ENCODE data around the gene ATXN3L. TPM values are rescaled to one million over a fixed set of nuclear protein-coding genes. Genes with fewer than 3 reads are reported as not detected.

The ATXN3L gene
- total and polyA plus RNA-seq, 8 donors, result not detected

DNA sequence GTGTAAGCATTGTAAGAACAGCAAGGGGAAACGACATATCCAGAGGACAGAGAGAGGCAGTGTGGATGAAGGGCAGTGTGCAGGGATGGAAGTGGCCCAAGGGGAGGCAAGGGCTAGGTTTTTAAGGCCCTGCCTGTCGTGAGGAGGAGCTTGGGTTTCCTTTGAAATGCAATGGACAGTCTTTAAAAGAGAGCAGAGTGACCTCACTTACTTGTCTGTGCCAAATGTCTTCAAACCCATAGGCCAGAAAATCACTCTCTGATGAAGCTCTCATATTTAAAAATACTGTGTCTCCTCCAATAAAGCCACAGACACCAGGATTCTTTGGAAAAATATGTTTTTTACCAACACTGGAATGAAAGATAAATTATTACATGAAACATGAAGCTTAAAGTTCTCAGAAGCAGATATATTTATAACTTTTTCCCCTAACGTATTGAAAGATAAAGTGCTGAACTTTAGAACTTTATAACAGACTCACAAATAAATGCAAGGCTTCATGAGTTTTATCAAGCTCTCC lies 19.2 kb upstream of the ATXN3L start:
- H3K27me3 ChIP-seq, result no peaks in the 10 kb centered on the region
- no peaks in the 10 kb centered on the region for H3K4me1 ChIP-seq
- ATAC-seq (no peak), DNase-seq (no peak), FAIRE-seq (no peak)
- 58 to 69% methylated on average over 3 of the region's 3 CpGs for WGBS, 2 donors
- intact Hi-C loops (cut with DNase I), result no loop called here
- H3K36me3 ChIP-seq, result no peaks in the 10 kb centered on the region
- no peak for TF ChIP-seq CTCF (IDR thresholded peaks at IDR 0.05)
- no peak overlapping the region for H3K4me3 ChIP-seq
- H3K9me3 ChIP-seq, result no peaks in the 10 kb centered on the region
- no peak overlapping the region for H3K27ac ChIP-seq

- H3K4me3 ChIP-seq, result no peak overlapping the region
- 75 to 88% methylated on average over 6 of the region's 6 CpGs for WGBS, 2 donors
- ATAC-seq (no peak), FAIRE-seq (no peak), DNase-seq (no peak)
- intact Hi-C loops (cut with DNase I), result no loop called here
- H3K27ac ChIP-seq, result no peak overlapping the region
- no peaks in the 10 kb centered on the region for H3K9me3 ChIP-seq
- H3K36me3 ChIP-seq, result no peaks in the 10 kb centered on the region
- H3K4me1 ChIP-seq, result no peaks in the 10 kb centered on the region
- no peak for TF ChIP-seq CTCF (IDR thresholded peaks at IDR 0.05)
- no peaks in the 10 kb centered on the region for H3K27me3 ChIP-seq
Measured at GRCh38 chrX:13334491-13334890, 14.6 kb upstream of the ATXN3L start.

GRCh38 chrX:13330446-13330845 lies 10.6 kb upstream of the ATXN3L start:
- no peaks in the 10 kb centered on the region for H3K9me3 ChIP-seq
- no peak overlapping the region for H3K4me3 ChIP-seq
- no peak for DNase-seq
- ATAC-seq, result no peak
- no peaks in the 10 kb centered on the region for H3K36me3 ChIP-seq
- WGBS, 2 donors, result 58 to 72% methylated on average over 2 of the region's 2 CpGs
- H3K27me3 ChIP-seq, result no peaks in the 10 kb centered on the region
- no peak for TF ChIP-seq CTCF (IDR thresholded peaks at IDR 0.05)
- no peak overlapping the region for H3K27ac ChIP-seq
- FAIRE-seq, result no peak
- intact Hi-C loops (cut with DNase I), result no loop called here
- no peaks in the 10 kb centered on the region for H3K4me1 ChIP-seq

DNA sequence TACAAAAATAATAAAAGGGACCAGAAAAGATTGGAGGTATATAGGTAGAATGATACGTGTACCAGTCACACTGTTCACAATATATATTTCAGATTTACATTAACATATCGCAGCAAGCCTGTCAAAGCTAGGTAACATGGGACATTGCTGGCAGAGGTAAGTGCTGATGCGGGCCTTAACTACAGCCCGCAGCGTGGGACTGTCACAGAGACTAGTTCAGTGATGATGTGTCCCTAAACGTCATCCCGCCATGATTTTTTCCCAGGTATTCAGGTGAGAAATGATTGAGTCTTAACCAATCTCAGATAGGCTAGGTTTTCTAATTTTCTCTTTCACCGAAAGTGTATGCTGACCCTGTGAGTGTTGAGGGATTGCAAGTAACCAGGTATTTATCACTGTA lies 7.8 kb upstream of the ATXN3L start:
- Histone ChIP-seq H3K4me1 (no peaks in the 10 kb centered on the region), H3K36me3 (no peaks in the 10 kb centered on the region), H3K4me3 (no peak overlapping the region), H3K27ac (no peak overlapping the region), H3K9me3 (no peaks in the 10 kb centered on the region), H3K27me3 (peaks cover 0 to 3% (median 0%) of the 10 kb centered on the region in 4 donors)
- FAIRE-seq, result no peak
- intact Hi-C loops (cut with DNase I), result no loop called here
- WGBS, 2 donors, result 88 to 96% methylated on average over 8 of the region's 8 CpGs
- ATAC-seq, result no peak
- no peak for DNase-seq
- TF ChIP-seq CTCF (IDR thresholded peaks at IDR 0.05), result no peak

DNA sequence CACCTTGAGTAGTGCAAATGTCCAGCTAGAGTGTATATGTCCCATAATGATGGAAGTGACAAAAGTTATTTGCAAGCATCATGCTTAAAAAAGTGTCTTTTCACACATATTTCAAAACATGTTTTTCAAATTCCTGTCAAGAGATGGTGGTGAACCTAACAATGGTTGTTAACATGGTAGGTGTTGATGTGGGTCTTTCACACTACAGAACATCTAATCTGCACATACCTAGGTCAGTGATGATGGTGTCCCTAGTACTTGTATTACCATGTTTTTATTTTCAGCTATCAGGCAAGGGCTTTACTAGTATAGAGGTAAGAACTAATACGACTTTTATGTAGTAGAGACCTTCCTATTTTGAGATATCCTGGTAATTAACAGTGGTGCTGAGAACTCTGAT lies 3.4 kb upstream of the ATXN3L start:
- DNase-seq, result no peak
- no peak for ATAC-seq
- intact Hi-C loops (cut with DNase I), result no loop called here
- Histone ChIP-seq H3K27ac (no peak overlapping the region), H3K9me3 (no peaks in the 10 kb centered on the region), H3K4me3 (no peak overlapping the region), H3K4me1 (no peaks in the 10 kb centered on the region), H3K36me3 (no peaks in the 10 kb centered on the region), H3K27me3 (peaks cover 0 to 3% (median 0%) of the 10 kb centered on the region in 4 donors)
- no peak for FAIRE-seq
- no peak for TF ChIP-seq CTCF (IDR thresholded peaks at IDR 0.05)
- whole genome bisulfite sequencing, 2 donors, result 58 to 74% methylated on average over 1 of the region's 1 CpG
